Activated effector memory CD4-positive, alpha-beta T cell treated with anti-CD3 and anti-CD28 coated beads, Interleukin-2, amount 50 U/mL, for 16 hours (primary cell): ENCODE measurements around the gene PAEP.

Experiments used
- DNase-seq: peaks from one replicate; pipeline ENCODE4 v3.0.0-alpha.2; 2020

Gene PAEP

GRCh38 chr9:135579889-135580660, 18.5 kb downstream of the PAEP start:
- DNase-seq: no peak

DNA sequence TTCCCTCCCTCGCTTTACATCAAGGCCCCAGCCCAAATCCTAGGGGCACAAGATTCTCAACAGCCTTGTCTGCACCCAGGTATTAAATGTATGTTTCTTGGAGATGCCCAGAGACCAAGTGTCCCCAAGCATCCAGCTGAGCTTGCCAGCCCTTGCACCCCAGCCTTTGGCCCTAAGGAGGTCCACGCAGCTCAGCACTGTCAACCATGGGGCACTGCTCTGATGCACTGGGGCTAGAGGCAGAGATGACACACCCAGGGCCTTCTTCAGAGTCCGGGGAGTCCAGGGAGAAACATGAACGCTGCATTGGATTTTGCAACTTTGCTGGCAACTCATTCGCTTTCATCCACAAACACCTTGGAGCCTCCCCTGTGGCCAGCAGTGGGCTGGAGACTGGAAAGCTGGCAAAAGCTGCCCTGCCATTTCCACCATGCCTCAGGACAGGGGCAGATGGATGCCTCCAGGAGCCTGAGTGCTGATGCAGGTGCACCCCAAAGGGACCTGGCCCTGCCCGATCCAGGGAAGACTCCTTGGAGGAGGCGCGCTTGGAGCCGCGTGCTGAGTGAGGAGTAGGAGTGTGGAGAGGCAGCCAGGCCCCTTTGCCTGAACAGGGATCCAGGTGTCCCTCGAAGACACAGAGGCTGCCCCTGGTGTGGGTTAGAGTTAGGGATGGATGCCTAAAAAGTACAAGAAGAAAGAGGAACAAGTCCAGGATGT, 19.3 kb downstream of the PAEP start:
- DNase-seq: no peak

DNA sequence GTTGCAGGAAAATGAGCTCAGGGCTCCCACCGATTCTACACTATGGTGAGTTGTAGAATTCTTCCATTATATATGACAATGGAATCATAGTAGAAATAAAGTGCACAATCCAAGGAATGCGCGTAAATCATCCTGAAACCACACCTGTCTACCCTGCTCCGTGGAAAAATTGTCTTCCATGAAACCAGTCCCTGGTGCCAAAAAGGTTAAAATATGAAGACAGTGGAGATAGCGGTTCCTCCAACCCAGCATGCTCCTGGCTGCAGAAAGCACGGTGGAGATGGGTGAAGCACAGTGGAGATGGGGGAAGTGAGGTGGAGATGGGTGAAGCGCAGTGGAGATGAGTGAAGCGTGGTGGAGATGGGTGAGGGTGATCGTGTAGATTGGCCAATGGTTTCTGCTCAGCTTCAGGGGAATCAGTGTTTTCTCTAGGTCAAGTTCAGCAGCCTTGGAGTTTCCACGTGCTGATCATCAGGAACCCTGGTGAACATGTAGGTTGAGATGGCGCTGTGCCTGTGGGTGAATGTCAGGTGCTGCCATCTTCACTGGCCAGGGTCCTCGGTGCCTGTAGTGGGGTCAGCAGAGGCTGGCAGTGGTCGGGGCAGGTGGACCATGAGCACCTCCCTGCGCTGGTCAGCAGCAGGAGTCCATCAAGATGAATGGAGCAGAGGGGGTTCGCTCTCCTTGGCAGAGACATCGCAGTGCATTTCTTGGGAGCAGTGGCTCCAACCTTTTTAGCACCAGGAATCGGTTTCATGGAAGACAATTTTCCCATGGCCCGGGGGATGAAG, 20.3 kb downstream of the PAEP start:
- DNase-seq: no peak

GRCh38 chr9:135582541-135582940, 21.0 kb downstream of the PAEP start:
- DNase-seq: no peak

- no peak for DNase-seq
Measured at GRCh38 chr9:135582966-135583687, 21.6 kb downstream of the PAEP start.

DNA sequence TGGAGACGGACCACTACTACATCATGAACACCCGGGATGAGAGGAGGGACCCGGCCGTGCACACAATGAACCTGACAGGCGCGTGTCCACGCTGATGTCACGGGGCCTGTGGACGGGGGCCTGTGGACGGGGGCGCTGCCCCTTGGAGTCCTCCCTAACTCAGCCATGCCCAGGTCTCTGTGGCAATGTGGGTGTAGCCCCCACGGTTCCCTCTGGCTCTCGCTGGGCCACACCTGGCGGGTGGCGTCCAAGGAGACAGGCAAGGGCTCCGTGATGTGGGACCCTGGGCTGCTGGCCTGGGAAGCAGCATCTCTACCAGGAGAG, 22.1 kb downstream of the PAEP start:
- no peak for DNase-seq

DNA sequence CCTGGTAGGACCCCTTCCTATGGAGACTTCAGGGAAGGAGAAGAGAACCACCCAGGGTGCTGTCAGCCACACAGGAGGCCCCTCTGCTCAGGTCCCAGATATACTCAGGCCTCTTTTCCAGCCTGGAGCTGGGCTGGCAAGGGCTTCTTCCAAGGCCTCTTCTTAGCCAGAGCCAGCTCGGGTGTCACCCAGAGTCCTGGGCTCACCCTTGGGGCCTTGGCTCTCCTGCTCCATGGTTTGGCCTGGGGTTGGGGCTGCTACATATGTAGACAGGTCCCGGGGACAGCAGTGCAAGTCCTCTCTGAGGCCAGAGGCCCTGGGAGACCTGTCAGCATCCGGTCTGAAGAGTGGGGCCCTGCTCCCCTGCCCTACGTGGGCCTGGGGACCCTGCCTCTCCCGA, 22.8 kb downstream of the PAEP start:
- DNase-seq: no peak

- no peak for DNase-seq
Measured at GRCh38 chr9:135584934-135585333, 23.4 kb downstream of the PAEP start.

GRCh38 chr9:135586601-135587109, 25.1 kb downstream of the PAEP start:
- DNase-seq: no peak

DNA sequence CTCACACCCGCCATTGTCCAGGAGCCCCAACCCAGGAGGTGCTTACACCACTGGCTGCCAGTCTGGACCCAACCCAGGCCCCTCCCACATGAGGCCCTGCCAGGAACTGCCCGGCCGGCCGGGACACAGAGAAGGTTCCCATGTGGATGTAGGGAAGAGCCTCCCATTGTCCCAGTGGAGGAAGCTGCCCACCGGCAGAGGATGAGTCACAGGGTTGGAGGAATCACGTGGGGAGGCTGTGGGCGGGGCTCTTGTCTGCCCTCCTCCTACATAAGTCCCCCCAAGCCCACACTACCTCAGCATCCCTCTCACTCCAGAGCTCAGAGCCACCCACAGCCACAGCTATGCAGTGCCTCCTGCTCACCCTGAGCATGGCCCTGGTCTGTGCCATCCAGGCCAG, 26.1 kb downstream of the PAEP start:
- no peak for DNase-seq

- DNase-seq: no peak
Measured at GRCh38 chr9:135588371-135588770, 26.8 kb downstream of the PAEP start.

- DNase-seq: no peak
Measured at GRCh38 chr9:135588886-135589595, 27.5 kb downstream of the PAEP start.

GRCh38 chr9:135589596-135590485, 28.3 kb downstream of the PAEP start:
- DNase-seq: no peak

DNA sequence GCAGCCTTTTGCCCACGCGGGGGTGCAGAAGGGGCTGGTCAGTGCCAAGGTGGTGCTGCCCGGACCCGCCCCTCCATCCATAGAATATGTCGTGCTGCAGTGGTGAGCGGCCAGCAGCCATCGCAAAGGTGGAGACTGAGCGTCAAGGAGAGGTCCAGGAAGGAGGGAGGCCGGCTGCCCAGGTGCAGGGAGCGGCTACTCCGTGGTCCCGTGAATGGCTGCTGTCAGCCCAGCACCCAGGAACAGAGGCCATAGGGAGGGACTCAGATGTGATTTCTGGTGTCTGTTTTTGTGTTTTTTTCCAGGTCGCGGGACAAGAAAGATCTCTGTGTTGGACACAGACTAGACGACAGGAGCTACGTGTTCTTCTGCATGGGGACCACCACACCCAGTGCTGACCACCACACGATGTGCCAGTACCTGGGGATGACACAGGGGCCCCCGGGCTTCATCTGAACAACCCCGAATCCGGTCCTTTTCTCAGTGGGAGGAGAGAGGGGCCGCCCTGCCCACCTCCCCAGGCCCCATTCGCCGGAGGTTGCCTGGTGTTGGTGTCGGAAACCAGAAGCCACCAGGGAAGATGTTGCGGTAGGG, 29.0 kb downstream of the PAEP start:
- DNase-seq: no peak

DNA sequence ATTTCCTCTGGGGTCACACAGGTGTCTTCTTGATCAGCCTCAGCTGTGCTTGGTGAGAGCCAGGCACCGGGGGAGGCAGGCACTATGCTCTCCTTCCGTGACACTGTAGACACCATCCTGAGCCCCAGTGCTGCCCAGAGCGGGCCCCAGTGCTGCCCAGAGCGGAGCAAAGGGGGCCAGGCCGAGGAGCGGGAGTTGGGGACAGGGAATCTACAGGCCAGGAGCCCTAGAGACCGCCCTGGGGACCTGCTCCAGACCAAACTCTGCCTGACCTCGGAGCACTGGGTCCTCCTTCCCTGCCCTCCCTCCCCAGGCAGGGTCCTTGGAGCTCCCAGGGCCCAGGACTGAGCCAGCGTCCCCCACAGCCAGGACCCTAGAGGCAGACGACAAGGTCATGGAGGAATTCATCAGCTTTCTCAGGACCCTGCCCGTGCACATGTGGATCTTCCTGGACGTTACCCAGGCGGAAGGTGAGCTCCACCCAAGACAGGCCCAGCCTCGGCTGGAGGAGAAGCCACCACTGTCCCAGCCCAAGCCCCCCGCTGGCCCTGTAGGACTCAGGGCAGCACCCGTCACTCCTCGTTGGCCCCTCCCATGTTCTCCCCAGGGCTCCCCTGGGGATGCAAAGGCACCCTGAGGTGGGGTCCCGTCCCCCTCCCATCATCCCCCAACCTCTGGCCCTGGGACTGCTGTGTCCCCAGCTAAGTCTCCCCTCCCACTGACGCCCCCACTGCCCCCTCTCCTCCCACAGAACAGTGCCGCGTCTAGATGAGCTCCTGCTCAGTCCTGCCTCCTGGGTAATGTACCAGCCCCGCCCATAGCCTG, 30.2 kb downstream of the PAEP start:
- DNase-seq: no peak

DNA sequence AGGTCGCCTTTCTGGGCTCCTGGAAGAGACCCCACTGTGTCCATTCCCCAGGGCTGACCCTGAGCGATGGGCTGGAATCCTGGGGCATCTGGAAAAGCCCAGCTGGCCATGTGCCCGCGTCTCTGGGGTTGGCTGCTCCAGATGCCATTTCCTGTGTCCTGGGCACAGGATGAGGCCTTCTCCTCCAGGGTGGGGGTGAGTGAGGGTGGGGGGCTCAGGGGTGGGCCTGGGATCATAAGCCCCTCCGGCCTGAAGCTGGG, 30.7 kb downstream of the PAEP start:
- DNase-seq: no peak

- no peak for DNase-seq
Measured at GRCh38 chr9:135592625-135593024, 31.1 kb downstream of the PAEP start.

DNA sequence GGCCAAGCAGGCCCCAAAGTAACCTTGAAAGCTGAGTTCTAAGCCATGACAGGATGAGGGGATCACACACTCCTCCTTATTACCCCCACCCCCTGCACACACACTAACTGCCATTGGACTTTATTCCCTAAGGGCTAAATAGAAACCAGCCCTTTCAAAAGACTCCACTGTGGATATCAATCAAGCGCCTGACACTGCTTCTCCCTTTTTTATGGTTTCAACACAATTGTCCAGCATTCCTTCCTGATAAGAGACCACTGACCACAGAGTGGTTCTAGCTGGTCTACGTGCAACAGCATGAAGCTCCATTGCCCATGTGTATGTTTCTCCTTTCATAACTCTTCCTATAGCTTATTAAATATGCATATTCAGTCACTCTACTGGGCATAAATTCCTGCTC, 34.7 kb downstream of the PAEP start:
- no peak for DNase-seq

- DNase-seq: no peak
Measured at GRCh38 chr9:135600296-135600817, 38.8 kb downstream of the PAEP start.

- DNase-seq: no peak
Measured at GRCh38 chr9:135601988-135602387, 40.4 kb downstream of the PAEP start.
